Activated T-cell treated with anti-CD3 and anti-CD28 coated beads, Interleukin-2, amount 50 U/mL, for 48 hours (primary cell): ENCODE results near the gene WDR41.
"Not testable (repeated sequence)": the region's sequence is repeated elsewhere in the genome, so short reads cannot be mapped to it uniquely, and the experiment has no call there.

Experiments
- DNase-seq, 2 experiments: peaks; one replicate each; pipeline ENCODE4 v3.0.0-alpha.2; 2020

WDR41 gene, protein sequence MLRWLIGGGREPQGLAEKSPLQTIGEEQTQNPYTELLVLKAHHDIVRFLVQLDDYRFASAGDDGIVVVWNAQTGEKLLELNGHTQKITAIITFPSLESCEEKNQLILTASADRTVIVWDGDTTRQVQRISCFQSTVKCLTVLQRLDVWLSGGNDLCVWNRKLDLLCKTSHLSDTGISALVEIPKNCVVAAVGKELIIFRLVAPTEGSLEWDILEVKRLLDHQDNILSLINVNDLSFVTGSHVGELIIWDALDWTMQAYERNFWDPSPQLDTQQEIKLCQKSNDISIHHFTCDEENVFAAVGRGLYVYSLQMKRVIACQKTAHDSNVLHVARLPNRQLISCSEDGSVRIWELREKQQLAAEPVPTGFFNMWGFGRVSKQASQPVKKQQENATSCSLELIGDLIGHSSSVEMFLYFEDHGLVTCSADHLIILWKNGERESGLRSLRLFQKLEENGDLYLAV

GRCh38 chr5:77491783-77492652 is at the start of gene WDR41:
Gene WDR41 (minus strand): TSS chr5:77492316. CDS start chr5:77492220, 96 bp downstream.
- DNase-seq = peak; percentile 89 to 92

GRCh38 chr5:77531297-77531696 is 39.2 kb upstream of the WDR41 start:
- DNase-seq = no peak

DNA sequence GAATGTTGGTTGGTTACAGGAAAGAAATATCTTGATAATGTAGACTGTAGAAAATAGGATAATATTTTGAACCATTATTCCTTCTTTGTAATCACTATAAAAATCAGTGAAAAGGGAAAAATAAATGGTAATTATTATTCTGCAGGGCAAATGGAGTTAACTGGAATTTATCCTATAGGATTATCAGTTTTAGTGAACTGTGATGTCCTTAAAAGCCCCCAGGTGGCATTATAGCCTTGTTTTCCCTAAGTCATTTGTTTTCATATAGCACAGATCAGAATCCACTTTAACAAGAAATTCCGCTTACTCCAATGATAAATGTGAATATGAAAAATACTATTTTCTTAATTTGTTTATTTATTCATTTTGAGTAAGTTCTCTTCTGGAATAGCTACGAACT is 26.2 kb upstream of the WDR41 start:
- no peak for DNase-seq

- no peak for DNase-seq
Observed at GRCh38 chr5:77514457-77514856, 22.3 kb upstream of the WDR41 start.

DNA sequence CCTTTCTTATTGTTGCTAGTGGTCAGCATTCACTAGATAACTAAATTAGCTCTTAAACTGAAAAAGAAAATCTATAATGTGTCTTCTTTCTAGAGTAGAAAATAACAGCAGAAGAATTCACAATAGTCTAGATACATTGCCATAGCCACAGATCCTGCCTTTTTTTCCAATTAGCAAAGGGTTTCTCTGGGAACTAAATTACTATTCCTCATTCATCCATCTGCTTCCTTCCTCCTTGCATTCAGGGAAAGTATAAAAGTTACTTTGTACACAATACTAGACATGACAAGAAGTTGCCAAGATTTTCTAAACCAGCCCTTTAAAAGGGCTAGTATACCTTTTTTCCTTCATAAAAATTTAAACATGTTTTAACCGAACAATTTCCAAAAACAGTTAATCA is 21.2 kb upstream of the WDR41 start:
- no peak for DNase-seq

DNA sequence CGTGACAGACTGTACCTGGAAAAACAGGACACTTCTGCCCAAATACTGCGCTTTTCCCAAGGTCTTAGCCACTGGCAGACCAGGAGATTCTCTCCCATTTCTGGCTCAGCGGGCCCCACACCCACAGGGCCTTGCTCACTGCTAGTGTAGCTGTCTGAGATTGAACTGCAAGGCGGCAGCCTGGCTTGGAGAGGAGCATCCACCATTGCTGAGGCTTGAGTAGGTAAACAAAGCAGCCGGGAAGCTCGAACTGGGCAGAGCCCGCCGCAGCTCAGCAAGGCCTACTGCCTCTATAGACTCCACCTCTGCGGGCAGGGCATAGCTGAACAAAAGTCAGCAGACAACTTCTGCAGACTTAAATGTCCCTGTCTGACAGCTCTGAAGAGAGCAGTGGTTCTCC is 9.0 kb upstream of the WDR41 start:
- not testable (repeated sequence) for DNase-seq

DNA sequence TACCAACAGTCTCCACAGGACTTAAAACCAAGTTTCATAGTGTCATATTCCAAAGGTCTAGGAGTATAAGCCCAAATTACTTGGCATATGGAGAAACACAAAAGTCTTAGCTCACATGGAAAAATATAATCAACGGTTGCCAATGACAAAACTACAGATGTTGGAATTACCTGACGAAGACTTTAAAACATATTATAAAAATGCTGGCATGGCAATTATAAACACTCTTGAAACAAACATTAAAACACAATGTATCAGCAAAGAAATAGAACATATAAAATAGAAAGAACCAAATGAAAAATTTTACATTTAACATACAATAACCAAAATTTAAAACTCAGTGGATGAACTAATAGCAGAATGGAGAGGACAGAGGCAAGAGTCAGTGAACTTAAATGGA is 7.9 kb upstream of the WDR41 start:
- no peak for DNase-seq

DNA sequence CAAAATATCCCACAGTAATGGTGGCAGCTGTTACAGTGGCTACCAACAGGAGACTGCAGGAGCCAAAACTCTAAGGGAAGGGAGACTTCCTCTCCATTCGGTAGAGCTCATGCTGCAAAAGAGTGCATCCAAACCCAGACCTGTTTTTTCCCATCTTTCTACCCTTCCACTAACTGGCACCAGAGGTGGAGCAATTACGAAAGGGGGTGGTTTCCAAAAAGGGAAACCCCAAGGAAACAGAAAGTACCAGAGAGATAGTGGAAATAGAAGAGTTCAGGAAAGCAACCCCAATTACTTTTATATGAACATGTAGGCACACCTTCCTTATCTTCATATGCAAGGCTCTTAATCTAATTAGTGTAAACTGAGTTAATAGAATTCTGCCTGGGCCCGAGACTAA is 7.3 kb upstream of the WDR41 start:
- no peak for DNase-seq

GRCh38 chr5:77498952-77499351 is 6.8 kb upstream of the WDR41 start:
- no peak for DNase-seq

- DNase-seq = no peak
Observed at GRCh38 chr5:77494935-77495334, 2.8 kb upstream of the WDR41 start.

DNA sequence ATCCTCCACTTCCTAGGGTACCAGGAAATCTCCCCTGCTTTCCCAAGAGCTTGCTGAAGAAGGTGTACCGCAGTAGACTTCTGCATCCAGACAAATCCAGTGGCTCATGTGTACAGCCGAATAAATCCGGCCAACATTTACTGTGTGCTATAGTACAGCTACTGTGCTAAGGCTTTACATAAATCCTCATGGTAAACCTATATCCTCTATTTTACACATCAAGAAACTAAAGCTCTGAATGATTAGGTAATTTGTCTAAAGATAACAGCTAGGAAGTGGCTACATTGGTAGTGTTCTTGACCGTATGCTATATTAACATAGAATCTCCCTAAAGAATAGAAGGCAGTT is 511 bp upstream of the WDR41 start:
- DNase-seq = no peak

DNA sequence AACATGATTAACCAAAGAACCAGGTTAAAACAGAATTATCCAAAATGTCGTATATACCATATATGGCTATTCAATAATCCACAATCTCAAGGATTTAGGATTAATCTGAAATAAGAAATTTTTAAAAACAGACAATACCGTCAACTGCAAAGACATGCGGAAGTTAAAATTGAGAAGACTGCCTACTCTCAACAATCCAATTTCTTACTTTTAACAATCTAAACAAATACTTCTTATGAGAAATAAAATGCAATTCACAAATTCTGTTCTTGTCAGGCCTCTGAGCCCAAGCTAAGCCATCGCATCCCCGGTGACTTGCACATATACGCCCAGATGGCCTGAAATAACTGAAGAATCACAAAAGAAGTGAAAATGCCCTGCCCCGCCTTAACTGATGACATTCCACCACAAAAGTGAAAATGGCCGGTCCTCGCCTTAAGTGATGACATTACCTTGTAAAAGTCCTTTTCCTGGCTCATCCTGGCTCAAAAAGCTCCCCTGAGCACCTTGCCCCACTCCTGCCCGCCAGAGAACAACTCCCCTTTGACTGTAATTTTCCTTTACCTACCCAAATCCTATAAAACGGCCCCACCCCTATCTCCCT is 1.3 kb downstream of the WDR41 start:
- DNase-seq = peak; percentile 33 to 41

GRCh38 chr5:77486344-77486962 is 5.7 kb downstream of the WDR41 start:
- DNase-seq = no peak

DNA sequence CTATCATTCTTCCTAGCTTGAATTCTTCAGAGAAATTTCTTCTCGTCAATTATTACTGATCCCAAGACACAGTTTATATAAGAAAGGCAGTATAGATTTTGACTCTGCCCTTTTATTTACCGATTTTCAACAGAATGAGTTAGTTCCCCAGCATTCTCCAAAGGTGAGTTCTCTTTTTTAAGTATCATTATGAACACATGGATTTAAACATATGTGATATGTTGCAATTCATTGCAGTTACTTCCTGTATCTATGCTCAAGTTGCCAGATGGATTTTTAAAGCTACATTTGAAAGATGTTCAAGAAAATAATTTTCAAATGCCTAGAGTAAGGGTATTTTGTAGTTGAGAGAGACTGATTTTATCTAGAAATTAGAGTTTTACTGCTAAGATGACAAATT is 8.4 kb downstream of the WDR41 start:
- no peak for DNase-seq

- DNase-seq = not testable (repeated sequence)
Observed at GRCh38 chr5:77475041-77475440, 17.1 kb downstream of the WDR41 start.

- DNase-seq = not testable (repeated sequence)
Observed at GRCh38 chr5:77468875-77469274, 23.2 kb downstream of the WDR41 start.

GRCh38 chr5:77463905-77464304 is 28.2 kb downstream of the WDR41 start:
- no peak for DNase-seq

GRCh38 chr5:77461287-77461686 is 30.8 kb downstream of the WDR41 start:
- DNase-seq = no peak

DNA sequence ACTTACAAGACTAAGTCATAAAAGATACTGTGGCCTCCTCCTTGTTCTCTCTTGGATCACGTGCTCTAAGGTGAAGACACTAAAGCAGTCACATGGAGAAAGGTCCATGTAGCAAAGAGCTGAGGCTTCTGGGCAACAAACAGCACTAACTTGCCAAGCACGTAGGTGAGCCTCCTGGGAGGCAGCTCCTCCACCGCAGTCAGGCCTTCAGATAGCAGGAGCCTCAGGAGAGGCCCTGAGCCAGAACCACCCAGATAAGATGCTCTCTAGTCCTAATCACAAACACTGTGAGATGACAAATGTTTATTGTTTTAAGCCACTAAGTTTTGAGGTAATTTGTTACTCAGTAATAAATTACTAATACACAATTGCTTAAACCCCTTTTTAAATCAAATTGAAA is 38.0 kb downstream of the WDR41 start:
- no peak for DNase-seq

DNA sequence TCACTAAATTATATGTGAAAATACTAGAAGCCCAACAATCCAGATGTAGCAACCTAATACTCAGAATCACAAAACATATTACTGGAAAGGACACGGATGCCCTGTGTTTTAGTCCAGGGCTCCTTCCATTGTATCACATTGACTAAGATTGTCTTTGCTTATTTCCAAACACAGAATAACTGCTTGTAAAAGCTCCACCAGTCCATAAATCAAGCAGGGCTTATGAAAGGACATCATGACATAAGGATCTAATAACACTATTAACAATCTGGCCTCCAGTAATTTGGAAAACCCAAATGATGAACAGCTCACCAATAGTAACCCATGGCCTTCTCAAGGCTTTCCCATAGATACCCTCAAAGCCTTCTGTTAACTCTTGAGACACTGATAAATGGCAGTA is 39.8 kb downstream of the WDR41 start:
- no peak for DNase-seq

- no peak for DNase-seq
Observed at GRCh38 chr5:77449981-77450380, 42.1 kb downstream of the WDR41 start.

GRCh38 chr5:77449277-77449676 is 42.8 kb downstream of the WDR41 start:
- DNase-seq = no peak

GRCh38 chr5:77448831-77449230 is 43.3 kb downstream of the WDR41 start:
- no peak for DNase-seq
